GM18499 (cell line): Measurements from ENCODE around the gene CCBE1.
"Not testable (repeated sequence)": the region's sequence is repeated elsewhere in the genome, so short reads cannot be mapped to it uniquely, and the experiment has no call there.

Source experiments
- ATAC-seq: cut with Tn5 transposase; IDR thresholded peaks from one replicate; pipeline ENCODE4 v1.9.1; 2021; ENCODE audit warnings: moderate number of reproducible peaks; ENCODE audit not compliant: insufficient read depth, unreplicated experiment

CCBE1 gene

GRCh38 chr18:59660366-59660765 is 36.9 kb downstream of the CCBE1 start:
- ATAC-seq: no peak

DNA sequence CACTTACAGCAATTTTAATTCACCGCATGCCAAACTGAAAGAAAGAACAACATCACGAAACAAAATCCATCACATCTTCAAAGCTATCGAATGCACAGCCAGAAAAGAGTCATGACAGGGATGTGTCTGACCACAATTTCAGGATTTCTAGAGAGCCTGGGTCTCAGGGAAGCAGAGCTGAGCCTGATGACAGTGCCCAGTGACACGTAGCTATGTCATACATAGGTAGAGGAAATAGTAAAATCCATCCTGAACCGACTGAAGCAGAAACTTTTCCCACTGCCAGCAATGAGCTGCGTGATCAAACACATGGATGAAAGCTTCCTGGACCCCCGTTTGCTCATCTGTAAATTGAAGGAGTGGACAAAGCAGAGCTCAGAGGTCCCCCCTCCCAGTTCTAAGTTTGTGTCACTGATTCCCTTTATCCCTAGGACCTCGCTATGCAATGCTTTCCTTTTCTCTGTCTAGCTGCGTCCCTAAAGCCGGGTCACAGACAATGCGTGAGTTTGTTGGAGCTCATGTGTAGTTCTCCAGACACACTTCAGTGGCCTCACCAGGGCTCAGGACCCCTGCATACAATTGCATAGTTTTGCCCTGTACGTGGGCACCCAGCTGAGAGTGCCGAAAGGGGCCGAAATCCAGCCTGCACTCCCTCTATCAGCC is 37.6 kb downstream of the CCBE1 start:
- ATAC-seq: no peak

GRCh38 chr18:59658941-59659340 is 38.3 kb downstream of the CCBE1 start:
- ATAC-seq: no peak

DNA sequence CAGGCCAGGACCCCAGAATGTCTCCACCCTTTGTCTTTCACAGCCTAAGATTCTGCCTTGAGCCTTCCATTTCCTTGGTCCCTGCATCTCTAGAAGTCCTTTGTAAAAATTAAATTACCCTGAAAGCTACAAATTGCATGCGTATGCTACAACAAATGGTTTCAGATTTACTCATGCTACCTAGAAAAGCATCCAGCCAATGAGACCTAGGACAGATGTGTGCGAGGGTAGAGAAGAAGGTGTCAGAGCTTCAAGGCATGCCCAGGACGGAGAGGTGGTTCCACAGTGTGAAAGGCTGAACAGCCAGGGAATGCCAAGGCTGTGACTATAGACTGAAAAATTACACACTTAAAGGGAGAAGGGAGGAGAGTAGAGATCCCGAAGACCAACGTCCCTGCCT is 40.2 kb downstream of the CCBE1 start:
- no peak for ATAC-seq

GRCh38 chr18:59656373-59656887 is 40.8 kb downstream of the CCBE1 start:
- ATAC-seq: no peak

GRCh38 chr18:59655676-59656075 is 41.5 kb downstream of the CCBE1 start:
- ATAC-seq: no peak

- ATAC-seq: no peak
These were observed 46.2 kb downstream of the CCBE1 start for GRCh38 chr18:59651071-59651470.

GRCh38 chr18:59650266-59650820 is 46.9 kb downstream of the CCBE1 start:
- no peak for ATAC-seq

GRCh38 chr18:59649591-59649990 is 47.6 kb downstream of the CCBE1 start:
- ATAC-seq: no peak

DNA sequence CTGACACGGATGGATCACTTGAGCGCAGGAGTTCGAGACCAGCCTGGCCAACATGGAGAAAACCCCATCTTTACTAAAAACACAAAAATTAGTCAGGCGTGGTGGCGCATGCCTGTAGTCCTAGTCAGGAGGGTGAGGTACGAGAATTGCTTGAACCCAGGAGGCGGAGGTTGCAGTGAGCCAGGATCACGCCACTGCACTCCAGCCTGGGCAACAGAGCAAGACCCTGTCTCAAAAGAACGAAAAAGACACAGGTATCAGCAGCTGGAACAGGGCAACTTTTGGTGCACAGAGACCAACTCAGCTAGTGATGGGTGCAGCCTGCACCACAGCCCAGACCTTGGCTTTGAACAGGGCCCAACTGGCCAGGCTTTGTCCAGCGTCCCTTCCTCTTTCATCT is 48.8 kb downstream of the CCBE1 start:
- not testable (repeated sequence) for ATAC-seq

DNA sequence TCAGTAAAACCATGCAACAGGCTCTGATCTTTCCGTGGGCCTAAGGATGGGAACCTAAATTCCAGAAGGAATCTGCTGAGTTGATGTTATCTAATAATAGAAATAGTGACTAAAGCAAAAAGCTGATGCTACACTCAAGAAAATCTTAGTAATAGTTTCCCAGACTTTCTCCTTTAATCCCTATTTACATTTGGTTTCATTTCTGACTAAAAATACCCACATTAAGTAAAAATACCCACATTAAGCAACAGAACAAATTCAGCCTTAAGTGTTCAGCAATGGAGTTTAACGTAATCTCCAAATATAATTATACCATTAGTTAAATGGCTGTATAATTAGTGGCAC is 50.3 kb downstream of the CCBE1 start:
- no peak for ATAC-seq

GRCh38 chr18:59646228-59646962 is 50.8 kb downstream of the CCBE1 start:
- ATAC-seq: no peak

DNA sequence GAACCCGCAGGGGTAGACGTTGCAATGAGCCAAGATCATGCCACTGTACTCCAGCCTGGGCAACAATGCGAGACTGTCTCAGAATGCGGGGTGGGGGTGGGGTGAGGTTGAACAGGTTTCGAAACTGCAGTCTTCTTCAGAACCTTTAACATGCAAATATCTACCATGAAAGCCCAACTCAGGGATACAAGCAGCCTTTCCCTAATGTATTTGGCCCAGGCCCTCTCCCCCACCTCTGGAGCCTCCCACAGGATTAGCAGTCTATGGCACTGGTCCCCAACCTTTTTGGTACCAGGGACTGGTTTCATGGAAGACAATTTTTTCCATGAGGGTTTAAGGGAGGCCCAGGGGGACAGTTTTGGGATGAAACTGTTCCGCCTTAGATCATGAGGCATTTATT is 53.5 kb downstream of the CCBE1 start:
- no peak for ATAC-seq

DNA sequence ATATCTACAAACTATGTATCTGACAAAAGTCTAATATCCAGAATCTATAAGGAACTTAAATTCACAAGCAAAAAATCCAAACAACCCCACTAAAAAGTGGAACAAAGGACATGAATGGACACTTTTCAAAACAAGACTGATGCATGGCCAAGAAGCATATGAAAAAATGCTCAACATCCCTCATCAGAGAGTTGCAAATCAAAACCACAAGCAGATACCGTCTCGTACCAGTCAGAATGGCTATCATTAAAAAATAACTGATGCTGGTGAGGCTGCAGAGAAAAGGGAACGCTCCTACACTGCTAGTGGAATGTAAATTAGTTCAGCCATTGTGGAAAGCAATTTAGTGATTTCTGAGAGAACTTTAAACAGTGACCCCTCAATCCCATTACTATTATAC is 56.5 kb downstream of the CCBE1 start:
- no peak for ATAC-seq

GRCh38 chr18:59639821-59640220 is 57.4 kb downstream of the CCBE1 start:
- no peak for ATAC-seq

DNA sequence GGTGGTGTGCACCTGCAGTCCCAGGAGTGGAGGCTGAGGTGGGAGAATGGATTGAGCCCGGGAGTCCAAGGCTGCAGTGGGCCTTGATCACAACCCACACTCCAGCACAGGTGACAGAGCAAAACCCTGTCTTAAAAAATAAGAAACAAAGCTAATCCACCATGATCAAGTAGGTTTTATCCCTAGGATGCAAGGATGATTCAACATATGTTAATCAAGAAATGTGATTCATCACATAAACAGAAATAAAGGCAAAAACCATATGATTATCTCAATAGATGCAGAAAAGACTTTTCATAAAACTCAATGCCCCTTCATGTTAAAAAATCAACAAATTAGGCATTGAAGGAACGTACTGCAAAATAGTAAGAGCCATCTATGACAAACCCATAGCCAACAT is 58.1 kb downstream of the CCBE1 start:
- ATAC-seq: no peak

DNA sequence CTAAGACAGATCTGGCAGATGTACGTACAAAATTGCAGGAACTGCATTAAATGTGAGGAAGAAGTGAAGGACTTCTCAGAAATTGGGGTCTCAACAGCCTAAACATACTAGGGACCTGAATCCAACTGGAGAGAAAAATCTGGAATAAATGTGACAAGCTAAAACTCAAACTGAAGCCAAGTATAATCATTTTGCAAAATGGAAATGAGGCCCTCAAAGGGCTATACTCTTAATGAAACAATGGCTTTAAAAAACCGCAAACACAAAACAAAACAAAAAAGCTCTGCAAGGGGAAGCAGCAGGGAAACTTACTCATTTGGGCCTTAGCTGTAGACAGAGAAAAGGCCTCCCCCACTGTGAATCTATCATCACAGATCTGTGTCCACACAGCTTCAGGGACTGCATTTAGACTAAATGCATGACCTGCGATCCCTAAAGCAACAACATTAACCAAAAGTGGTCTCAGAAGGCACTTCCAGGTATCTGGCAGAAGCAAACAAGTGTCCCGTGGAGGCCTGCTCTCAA is 63.2 kb downstream of the CCBE1 start:
- ATAC-seq: no peak

- ATAC-seq: no peak
These were observed 63.9 kb downstream of the CCBE1 start for GRCh38 chr18:59633317-59633716.

DNA sequence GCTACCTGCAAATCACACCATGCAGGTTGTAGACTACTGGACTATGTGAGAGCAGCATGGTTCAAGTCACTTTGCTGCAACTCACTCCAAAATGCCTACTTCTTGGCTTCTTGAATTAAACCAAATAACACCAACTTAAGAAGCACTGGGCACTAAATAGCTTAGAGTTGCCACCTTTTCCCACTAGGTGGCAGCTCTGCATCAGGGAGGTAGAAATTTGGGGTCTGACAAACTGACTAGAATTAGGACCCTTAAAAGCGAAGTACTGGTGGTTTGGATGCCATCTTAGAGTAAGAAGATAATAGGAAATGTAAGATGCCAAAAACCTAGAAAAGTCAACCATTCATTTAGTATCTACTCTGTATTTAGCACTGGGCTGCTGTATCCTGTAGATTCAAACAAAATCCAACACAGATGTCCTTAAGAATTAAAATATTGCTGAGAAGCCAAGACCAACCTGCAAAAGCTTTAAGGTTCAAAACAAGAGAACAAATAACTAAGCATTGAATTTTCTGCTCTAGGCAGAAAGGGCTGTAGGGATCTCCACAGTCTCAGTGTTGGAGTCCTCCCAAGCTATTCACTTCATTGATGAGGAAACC is 65.5 kb downstream of the CCBE1 start:
- ATAC-seq: no peak

DNA sequence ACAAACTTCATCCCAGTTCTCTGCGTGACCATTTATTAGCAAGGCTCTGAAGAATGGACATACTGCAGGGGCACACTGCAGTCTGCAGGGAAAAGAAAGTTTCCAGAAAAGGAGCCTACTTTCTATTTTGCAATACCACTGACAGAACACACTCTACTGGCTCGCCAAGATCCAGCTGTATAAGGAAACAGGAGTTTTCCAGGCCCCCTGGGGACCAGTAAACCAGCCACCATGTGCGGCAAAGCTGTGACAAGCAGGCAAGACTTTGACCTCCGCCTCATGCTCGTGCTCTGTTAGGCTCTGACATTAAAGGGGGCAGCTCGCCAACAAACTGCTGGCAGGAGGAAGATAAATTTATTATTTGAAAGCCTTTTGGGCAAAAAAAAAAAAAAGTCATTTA is 67.3 kb downstream of the CCBE1 start:
- ATAC-seq: no peak

- no peak for ATAC-seq
These were observed 68.2 kb downstream of the CCBE1 start for GRCh38 chr18:59628995-59629394.
